NCI-H1436 treated with DMSO at 0.1 percent for 48 hours (cell line): ENCODE data around the gene NRG2.

Experiments used
- DNase-seq: peaks from one replicate; lab custom pipeline; 2025; lab: John Stamatoyannopoulos, UW

Gene NRG2

GRCh38 chr5:139812323-139812722, 230.8 kb downstream of the NRG2 start:
- DNase-seq: no peak

- no peak for DNase-seq
Observed at GRCh38 chr5:139811274-139811607, 231.9 kb downstream of the NRG2 start.

DNA sequence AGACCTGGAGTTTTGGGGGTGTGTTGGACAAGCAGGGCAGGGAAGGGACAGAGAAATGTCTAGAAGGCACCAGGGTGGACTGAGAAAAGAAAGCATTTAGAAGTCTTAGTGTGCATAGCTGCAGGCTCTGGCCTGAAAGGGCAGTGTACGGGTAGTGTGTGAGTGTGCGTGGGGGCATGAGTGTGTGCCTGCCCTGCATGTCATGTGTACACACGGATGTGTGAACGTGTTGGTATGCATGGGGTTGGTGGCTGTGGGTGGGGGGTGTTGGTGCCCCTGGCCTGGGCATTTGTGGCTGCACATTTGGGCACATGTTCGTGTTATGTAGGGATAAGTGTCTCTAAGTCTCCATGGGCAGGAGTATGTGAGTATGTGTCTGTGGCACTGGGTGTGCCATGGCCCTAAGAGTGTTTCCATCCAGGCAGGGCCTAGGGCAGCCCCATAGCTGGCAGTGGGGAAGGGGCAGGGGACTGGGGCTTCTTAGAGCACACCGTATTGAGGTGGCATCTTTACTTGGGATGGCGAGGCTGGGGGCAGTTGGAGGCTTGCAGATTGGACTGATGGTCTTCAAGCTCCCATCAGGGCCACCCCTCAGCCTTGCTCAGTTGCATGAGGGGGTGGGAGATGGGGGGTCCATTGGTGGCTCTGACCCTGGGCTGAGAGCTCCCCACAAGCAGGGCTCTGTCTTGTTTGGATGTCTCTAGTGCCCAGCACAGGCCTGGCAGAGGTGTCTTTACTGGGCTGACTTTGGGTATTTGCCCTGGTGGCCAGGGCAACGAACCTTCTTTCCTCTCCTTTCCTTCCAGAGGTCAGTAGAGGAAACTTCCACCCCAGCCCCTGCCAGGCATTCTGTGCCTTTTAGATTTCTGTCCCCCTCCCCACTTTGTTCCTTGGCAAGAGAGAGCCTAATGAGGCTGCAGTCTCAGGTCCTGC, 232.5 kb downstream of the NRG2 start:
- DNase-seq: no peak

GRCh38 chr5:139809331-139809810, 233.7 kb downstream of the NRG2 start:
- DNase-seq: no peak

DNA sequence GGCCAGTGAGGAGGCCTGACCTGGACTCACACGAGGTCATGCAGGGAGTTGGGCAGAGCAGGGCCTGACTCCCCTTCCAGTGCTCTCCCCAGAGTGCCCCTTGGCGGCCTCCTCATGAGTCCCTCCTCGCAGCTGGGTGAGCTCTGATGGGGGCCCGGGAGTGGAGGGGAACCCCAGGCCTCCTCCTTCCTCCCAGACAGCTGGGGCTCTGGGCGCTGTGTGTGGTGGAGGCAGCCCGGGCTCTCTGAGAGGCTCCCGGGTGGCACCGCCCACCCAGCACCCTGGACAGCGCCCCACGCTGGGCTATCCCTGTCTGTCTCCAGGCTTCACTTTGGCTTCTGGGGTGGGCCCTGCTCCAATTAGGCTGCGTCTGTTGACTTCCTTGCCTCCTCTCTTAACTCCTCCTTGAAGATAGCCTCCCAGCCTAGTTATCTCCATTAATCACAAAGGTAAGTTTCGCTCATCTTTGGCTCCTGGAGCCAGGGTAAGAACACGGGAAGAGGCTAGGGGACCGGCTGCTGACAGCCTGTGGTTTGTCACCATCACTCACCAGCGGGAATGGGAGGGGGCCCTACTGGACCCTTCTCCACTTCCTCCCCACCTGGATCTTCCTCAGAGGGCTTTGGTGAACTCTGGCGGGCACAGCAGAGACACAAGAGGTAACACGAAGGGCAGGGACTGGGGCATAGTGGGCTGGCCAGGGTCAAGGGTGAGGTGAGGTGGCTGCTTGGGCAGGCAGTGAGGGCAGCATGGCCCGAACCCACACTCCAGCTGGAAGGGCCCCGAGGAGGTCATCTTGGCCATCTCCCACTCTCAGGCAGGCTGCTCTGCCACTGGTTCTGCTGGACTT, 234.4 kb downstream of the NRG2 start:
- DNase-seq: no peak

DNA sequence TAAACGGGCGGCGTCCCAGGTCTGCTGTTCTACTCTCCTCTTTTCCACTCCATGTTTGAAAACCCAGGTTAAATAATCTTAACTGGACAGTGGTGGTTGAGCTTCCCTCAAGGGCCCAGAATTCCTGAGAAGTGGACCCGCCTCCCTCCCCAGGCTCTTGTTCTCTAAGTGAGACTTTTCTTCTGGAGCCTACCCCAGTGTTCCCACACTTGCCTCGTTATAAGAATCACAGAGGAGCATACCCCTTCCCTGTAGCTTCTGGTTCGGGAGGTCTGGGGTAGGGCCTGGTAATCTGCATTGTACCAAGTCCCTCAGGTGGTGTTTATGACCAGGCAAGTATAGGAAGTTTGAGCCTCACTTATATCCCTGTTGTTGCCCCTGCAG, 235.5 kb downstream of the NRG2 start:
- DNase-seq: no peak

GRCh38 chr5:139806726-139807646, 236.1 kb downstream of the NRG2 start:
- DNase-seq: no peak

DNA sequence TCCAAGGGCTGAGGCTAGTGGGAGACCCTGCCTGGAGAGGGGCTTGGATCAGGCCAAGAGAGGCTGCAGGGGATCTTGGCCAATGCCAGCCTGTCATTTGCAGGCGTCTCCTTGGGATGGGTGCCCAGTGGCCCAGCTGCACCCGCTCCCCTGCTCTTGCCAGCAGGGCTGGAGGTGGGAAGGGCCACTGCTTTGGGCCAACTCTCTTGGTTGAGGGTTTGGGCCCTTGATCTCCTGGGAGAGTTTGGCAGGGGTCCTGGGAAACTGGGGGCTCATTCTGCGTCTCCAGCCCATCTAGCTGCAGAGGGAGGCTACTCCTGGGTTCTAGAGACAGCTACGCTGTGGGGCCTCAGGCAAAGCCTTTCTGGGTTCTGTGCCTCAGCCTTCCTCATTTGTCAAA, 237.0 kb downstream of the NRG2 start:
- DNase-seq: no peak

- no peak for DNase-seq
Observed at GRCh38 chr5:139805545-139805944, 237.6 kb downstream of the NRG2 start.

DNA sequence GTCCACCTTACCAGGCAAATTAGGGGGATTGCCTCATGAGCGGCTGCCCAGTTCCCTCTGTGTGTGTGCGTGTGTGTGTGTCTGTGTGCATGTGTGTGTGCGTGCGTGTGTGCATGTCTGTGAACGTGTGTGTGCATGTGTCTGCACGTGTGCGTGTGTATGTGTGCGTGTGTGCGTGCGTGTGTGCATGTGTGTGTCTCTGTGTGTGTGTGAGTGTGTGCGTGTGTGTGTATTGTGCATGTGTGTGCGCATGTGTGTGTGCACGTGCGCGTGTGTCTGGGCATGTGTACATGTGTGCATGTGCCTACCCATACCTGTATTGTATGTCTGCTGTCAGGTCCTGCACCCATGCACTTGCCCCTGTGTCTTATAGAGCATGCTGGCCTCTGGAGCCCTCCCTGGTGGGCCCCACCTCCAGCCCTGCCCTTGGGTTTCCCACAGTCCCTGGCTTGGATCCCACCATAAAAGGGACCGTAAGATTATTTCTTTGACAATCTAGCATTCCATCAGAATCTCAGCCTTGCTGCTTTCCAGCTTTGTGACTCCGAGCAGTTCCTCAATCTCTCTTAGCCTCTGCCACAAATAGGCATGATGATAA, 238.2 kb downstream of the NRG2 start:
- no peak for DNase-seq

DNA sequence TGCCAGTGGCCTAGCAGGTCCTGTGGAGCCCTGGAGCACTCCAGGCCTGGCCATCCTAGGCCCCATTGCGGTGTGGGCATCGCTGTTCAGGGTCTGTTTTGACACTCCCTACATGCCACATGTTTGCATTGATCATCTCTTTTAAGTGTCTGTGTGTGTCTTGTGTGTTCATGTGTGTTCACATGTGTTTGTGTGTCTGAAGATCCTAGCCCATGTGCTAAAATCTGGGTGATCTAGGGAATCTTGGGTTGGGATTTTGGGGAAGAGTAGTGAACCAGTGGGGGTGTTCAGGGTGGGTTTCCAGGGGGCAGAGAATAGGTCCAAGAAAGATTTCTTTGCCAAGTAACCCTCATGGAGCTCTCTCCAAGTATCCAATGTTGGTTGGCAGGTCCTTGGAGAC, 239.1 kb downstream of the NRG2 start:
- DNase-seq: no peak

DNA sequence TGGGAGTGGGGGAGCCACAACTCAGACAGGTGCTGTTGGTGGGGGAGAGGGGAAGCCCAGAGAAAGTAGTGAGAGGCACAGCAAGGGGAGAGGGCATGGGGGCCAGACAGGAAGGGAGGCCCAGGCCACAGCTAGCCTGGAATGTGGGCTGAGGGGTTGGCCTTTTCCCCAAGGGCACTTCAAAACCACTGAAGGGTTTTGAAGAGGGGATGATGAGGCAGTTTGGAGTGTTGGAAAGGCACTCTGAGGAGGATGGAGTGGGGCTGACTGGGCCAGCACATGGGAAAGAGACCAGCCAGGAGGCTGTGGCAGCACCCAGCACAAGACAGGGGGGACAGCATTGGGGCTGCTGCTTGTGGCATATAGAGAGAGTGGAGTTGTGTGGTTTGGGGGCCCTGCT, 243.7 kb downstream of the NRG2 start:
- no peak for DNase-seq

DNA sequence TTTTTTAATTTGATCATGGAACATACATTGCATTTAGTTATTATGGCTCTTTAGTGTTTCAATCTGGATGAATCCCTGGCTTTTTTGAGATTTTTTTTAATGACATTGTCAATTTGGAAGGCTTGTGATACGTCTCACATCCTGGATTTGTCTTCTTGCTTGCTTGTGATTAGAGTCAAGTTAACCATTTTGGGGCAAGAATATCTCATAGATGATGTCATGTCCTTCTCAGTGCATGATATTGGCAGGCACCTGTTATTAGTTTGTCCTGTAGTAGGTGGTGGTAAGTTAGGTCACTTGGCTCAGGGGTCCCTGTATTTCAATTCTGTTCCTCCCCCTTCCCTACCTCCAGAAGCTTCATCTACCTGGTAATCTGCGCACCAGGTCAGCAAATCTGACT, 244.2 kb downstream of the NRG2 start:
- DNase-seq: no peak

DNA sequence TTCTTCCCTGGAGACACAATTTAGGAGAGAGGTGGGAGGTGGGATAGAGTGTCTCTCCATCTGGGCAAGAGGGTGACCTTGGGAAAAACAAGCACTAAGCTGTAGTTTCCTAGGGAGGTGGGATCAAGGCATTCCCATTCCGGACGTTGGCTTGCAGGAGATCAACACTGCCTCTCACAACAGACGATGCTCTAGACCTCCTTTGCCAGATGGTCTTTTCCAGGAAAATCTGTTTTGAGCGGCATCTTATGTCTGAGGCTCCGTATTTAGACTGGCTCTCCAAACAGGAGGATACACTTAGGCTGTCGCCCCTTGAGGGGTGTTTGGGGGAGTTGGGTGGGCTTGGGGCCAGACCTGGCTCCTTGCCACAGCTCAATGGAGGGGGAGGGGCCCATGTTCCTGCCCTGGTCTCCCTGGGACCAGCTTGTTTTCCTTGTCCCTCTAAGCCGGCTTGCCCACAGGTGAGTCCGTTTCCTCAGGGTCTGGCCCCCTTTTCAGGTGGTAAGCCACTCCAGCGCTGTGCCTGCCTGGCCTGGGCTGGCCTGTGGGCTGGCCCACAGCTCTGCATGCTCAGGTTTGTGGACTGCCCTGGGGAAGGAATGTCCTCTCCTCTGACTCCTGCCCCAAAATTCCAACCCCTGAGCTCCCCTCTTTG, 245.1 kb downstream of the NRG2 start:
- no peak for DNase-seq

DNA sequence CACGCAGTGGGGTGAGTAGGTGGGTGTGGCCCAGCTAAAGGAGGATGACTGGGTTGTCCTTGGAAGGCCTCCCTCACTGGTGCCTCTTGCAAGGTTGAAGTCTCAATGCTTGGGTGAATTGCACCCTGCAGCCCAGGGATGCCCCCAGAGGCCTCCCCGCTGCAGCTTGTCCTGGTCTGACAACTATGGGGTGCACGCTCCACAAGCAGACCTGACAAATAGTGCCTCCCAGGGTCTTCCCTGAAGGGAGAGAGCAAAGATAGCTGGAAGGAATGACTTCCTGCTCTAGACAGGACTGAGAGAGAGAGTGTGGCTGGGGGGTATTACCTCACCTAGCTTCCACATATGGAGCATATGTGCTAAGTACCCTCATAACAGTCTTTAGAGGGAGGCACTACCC, 245.8 kb downstream of the NRG2 start:
- no peak for DNase-seq
